ENCODE data around the gene SPATA31C1. TPM values are rescaled to one million over a fixed set of nuclear protein-coding genes. Genes with fewer than 3 reads are reported as not detected.
"Not testable (repeated sequence)": the region's sequence is repeated elsewhere in the genome, so short reads cannot be mapped to it uniquely, and the experiment has no call there.

Gene SPATA31C1
- total RNA-seq, 2 experiments from 2014 or later, result not detected

DNA sequence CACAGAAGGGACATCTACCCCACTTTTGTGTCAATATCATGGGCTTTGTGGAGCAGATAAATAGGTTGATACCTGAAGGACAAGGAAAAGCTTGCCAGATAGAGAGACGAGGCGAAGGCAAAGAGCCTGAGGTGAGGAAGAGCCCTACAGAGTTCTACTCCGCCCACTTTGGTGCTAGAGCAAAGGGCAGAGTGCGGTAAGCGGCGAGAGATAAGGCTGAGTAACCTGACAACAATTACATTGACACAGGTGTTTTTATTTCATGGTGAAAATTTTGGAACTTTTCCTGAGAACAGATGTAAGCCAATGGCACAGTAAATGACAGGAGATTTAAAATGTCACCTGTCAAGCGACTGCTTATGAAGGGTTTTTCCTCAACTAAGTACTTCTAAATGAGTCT, 16.7 kb downstream of the SPATA31C1 start:
- H3K4me3 Mint-ChIP-seq; DNase-seq; CTCF ChIA-PET; POLR2A ChIA-PET; H3K4me1 Mint-ChIP-seq; H3K27ac Mint-ChIP-seq; H3K27me3 Mint-ChIP-seq; H3K36me3 Mint-ChIP-seq (ENCODE audit: low read depth); H3K9me3 Mint-ChIP-seq: not testable (repeated sequence)

DNA sequence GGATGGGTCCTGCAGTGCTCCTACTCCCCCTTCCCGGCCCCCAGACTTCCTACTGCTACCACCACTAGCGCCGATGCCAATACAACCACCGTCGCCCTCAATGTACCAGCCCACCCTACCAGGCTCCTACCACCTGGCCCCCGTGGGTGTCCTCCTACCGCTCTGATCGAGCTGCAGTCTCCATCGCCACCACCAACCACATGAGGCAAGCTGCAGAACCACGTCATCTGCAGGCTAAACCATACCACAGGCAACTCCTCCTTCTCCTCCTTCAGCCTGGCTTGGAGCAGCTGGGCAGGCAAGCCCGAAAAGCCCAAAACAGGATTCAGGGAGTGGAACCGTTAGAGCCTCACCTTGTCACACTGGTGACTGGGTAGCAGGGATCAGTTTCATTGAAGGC, 19.6 kb downstream of the SPATA31C1 start:
- H3K4me3 Mint-ChIP-seq; H3K9me3 Mint-ChIP-seq; H3K4me1 Mint-ChIP-seq; POLR2A ChIA-PET; CTCF ChIA-PET; H3K27ac Mint-ChIP-seq; H3K27me3 Mint-ChIP-seq; DNase-seq; H3K36me3 Mint-ChIP-seq (ENCODE audit: low read depth): not testable (repeated sequence)

DNA sequence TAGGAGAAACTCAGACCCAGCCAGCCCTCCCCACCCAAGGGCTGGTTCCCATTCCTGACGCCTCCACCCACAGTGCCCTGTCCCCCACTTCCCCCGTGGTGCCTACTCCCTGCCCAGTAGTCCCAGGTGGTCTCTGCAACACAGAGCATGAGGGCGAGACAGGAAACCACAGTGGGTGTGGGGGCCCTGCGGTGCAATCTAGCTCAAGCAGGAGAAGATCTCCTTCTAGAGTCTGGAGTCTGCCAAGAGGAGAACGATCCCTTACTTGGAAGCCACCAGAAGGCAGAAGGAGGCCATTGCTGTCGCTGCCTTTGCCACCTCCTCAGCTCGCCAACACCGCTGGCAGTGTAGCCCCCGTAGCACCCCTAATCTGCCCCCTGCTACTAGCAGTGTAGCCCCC, 20.2 kb downstream of the SPATA31C1 start:
- H3K27ac Mint-ChIP-seq; H3K4me1 Mint-ChIP-seq; H3K4me3 Mint-ChIP-seq; POLR2A ChIA-PET; H3K36me3 Mint-ChIP-seq (ENCODE audit: low read depth); CTCF ChIA-PET; H3K27me3 Mint-ChIP-seq; DNase-seq; H3K9me3 Mint-ChIP-seq: not testable (repeated sequence)

DNA sequence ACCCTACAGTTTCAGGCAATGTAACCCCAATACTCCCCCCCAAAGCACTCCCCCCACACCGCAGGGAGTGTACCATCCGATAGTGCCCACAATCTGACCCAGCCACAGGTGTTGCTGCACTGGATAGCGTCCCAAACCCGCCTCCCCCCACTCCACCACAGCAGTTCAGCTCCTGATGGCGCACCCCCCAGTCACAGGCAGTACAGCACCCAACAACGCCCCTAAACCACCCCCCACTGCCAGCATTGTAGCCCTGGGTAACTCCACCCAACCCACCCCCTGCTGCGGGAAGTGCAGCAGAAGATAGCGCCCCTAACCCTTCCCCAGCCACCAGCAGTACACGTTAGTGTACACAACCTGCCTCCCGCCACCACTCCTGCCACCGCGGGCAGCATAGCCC, 20.6 kb downstream of the SPATA31C1 start:
- POLR2A ChIA-PET; H3K36me3 Mint-ChIP-seq (ENCODE audit: low read depth): not testable (repeated sequence)

DNA sequence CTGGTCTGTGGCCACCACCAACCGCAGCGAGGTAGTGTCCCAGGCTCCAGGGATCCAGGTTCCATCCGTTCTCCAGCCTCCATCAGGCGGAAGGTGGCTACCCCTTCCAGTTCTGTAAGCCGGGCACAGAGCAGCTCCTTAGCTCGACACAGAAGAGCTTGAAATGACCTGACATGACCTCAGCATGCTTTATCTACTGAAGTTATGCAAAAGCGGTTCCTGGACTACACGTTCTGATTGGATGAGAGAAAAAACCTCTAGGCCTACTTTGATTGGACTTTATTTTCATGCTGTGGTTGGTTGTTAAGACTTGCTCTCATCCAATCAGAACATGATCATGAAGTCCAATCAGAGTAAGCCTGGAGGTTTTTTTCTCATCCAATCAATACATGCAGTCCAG, 21.3 kb downstream of the SPATA31C1 start:
- H3K4me3 Mint-ChIP-seq; H3K27ac Mint-ChIP-seq; H3K4me1 Mint-ChIP-seq; H3K36me3 Mint-ChIP-seq (ENCODE audit: low read depth); H3K27me3 Mint-ChIP-seq; CTCF ChIA-PET; POLR2A ChIA-PET; DNase-seq; H3K9me3 Mint-ChIP-seq: not testable (repeated sequence)

More for the DNA sequence above, 20.6 kb downstream of the SPATA31C1 start:
- CTCF ChIA-PET, H3K4me3 Mint-ChIP-seq, H3K4me1 Mint-ChIP-seq, H3K27me3 Mint-ChIP-seq, DNase-seq, H3K27ac Mint-ChIP-seq, H3K9me3 Mint-ChIP-seq: not testable (repeated sequence)

DNA sequence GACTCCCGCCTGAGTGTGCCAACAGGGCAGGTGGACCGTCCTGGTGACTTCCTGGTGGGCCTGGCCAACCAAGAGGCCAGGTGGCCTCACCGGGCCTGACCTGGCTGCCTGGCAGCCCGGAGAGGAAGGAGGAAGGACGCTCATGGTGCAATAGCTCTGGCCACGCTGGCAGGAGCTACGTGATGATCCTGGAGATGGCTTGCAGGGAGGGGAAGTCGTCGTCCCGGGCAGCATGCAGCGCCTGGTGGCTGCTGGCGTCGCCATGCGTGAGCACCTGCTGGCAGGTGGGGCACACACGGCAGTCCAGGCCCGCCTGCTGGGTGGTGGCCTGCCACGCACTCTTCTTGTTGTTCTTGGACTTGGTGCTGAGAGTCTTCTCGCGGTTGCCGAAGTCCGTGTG, 26.3 kb downstream of the SPATA31C1 start:
- POLR2A ChIA-PET, result no interaction called here
- Mint-ChIP-seq H3K4me1 (no peaks in the 10 kb centered on the region), H3K27ac (no peak overlapping the region), H3K36me3 (ENCODE audit: low read depth) (no peaks in the 10 kb centered on the region), H3K27me3 (peaks cover 39% of the 10 kb centered on the region), H3K4me3 (no peak overlapping the region), H3K9me3 (no peaks in the 10 kb centered on the region)
- CTCF ChIA-PET, result no interaction called here
- DNase-seq, result no peak

DNA sequence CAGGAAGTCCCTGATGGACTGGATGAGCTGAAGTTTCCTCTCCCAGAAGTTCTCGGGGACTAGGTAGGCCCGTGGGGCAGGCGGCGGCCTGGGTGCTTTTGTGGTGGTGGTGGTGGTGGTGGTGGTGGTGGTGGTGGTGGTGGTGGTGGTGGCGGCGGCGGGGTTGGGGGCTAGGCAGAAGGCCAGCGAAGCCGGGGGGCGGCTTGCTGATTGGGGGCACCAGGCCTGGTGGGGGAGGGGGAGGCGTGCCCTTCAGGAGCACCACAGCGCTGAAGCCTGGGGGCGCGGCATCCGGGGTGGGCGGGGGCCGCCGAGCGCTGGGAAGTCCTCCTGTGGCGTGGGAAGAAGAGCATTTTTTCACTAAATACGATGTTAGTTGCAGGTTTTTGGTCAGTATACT, 26.9 kb downstream of the SPATA31C1 start:
- H3K9me3 Mint-ChIP-seq, result no peaks in the 10 kb centered on the region
- H3K27ac Mint-ChIP-seq, result no peak overlapping the region
- no peaks in the 10 kb centered on the region for H3K4me1 Mint-ChIP-seq
- peaks cover 41% of the 10 kb centered on the region for H3K27me3 Mint-ChIP-seq
- no peak overlapping the region for H3K4me3 Mint-ChIP-seq
- ChIA-PET POLR2A (no interaction called here), CTCF (no interaction called here)
- DNase-seq, result no peak
- H3K36me3 Mint-ChIP-seq (ENCODE audit: low read depth), result no peaks in the 10 kb centered on the region

DNA sequence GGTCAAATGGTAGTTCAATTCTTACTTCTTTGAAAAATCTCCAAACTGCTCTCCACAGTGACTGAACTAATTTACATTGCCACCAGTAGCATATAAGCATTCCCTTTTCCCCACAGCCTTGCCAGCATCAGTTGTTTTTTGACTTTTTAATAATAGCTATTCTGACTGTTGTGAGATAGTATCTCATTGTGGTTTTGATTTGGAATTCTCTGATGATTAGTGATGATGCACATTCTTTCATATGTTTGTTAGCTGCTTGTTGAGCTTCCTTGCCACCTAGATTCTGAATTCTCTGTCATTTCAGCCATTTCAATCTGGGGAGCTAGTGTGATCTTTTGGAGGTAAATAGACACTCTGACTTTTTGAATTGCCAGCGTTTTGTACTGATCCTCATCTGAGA, 32.5 kb downstream of the SPATA31C1 start:
- no peak overlapping the region for H3K27ac Mint-ChIP-seq
- no peaks in the 10 kb centered on the region for H3K36me3 Mint-ChIP-seq (ENCODE audit: low read depth)
- H3K4me1 Mint-ChIP-seq, result peaks cover 8% of the 10 kb centered on the region
- no peak for DNase-seq
- POLR2A ChIA-PET, result no interaction called here
- CTCF ChIA-PET, result interaction anchor here (0.6 to 1.5 kb wide), 5 partner anchors 29 to 796 kb away, joined by 3 to 5 read pairs (median 3); no protein-coding TSS in a partner anchor
- peaks cover 4% of the 10 kb centered on the region for H3K9me3 Mint-ChIP-seq
- peaks cover 40% of the 10 kb centered on the region for H3K27me3 Mint-ChIP-seq
- no peak overlapping the region for H3K4me3 Mint-ChIP-seq

DNA sequence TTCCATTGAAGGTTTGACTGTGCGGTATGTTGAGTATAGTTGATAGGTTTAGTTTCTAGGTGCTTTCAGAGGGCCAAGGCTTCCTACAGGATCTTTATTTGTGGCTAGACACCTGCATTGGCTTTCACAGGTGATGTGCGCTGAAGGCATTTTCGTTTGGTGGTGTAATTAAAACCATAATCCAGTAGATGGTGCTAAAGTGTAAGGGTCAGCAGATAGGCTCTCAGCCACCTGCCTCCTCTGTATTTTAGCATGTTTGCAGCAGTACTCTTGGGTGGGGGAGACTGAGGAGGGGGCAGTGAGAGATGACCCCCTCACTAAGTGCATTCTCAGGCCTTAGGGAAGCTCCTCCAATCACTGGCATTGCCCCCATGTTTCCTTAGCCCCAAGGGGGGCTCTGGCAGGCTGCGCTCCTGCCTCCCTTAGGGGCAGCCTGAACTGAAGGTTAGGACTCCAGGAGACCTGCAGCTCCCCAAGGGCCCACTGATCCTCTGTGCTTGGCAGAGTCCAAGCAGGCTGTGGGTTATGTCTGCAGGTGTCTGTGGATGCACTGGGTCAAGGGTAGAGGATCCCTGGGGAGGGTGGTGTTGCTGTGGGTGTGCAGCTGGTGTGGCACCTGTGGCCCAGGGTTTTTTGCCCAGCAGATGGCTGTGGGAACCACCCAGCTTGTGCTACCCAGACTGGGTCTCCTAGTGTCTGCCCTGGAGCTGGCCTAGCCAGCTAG, 33.2 kb downstream of the SPATA31C1 start:
- POLR2A ChIA-PET, result no interaction called here
- H3K4me1 Mint-ChIP-seq, result peaks cover 8% of the 10 kb centered on the region
- no peak overlapping the region for H3K4me3 Mint-ChIP-seq
- H3K9me3 Mint-ChIP-seq, result peaks cover 4% of the 10 kb centered on the region
- H3K36me3 Mint-ChIP-seq (ENCODE audit: low read depth), result no peaks in the 10 kb centered on the region
- CTCF ChIA-PET, result interaction anchor here (0.6 to 1.5 kb wide), 4 partner anchors 28 to 795 kb away, joined by 3 to 4 read pairs (median 3); no protein-coding TSS in a partner anchor
- H3K27ac Mint-ChIP-seq, result no peak overlapping the region
- H3K27me3 Mint-ChIP-seq, result peaks cover 38% of the 10 kb centered on the region
- no peak for DNase-seq

DNA sequence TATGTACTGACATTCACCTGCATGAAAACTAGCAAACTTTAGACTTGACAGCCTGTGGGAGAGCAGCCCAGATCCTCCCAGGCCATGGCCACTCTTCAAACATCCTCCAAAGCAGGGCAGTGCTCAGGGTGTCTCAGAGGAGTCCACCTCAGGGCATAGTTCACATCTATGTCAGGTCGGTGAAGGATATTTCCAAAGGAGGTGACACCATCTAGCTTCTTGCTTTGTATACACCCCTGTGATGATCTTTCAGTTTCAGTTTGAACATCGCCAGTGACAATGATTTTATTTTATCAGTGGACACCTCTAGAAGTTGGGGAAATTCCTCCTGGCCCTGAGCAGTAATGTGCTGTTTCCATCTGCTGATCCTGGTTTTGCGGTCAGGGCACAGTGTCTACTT, 36.5 kb downstream of the SPATA31C1 start:
- POLR2A ChIA-PET, result no interaction called here
- Mint-ChIP-seq H3K4me1 (peaks cover 8% of the 10 kb centered on the region), H3K27ac (no peak overlapping the region), H3K4me3 (no peak overlapping the region), H3K9me3 (peaks cover 4% of the 10 kb centered on the region), H3K36me3 (ENCODE audit: low read depth) (no peaks in the 10 kb centered on the region), H3K27me3 (peaks cover 23% of the 10 kb centered on the region)
- no peak for DNase-seq
- CTCF ChIA-PET, result no interaction called here

DNA sequence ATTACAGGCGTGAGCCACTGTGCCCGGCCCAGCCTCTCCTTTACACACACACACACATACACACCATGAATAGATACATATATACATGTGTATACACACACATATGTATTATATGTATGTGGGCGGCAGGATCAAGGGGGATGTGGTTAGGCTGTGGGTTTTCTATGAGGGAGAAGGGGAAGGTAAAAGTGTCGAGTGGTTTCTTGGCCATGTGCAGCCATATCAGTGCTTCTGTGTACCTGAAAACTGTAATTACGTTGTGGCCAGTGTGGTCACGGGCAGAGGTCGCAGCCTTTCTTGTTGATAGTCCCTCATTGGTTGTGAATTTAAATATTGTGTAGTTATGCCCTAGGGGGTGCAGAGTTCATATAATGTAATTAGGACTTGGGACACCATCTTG, 40.1 kb downstream of the SPATA31C1 start:
- POLR2A ChIA-PET, result no interaction called here
- H3K27me3 Mint-ChIP-seq, result peaks cover 26% of the 10 kb centered on the region
- H3K9me3 Mint-ChIP-seq, result no peaks in the 10 kb centered on the region
- H3K4me1 Mint-ChIP-seq, result peaks cover 8% of the 10 kb centered on the region
- H3K27ac Mint-ChIP-seq, result no peak overlapping the region
- no peak for DNase-seq
- CTCF ChIA-PET, result no interaction called here
- H3K4me3 Mint-ChIP-seq, result no peak overlapping the region
- H3K36me3 Mint-ChIP-seq (ENCODE audit: low read depth), result no peaks in the 10 kb centered on the region

DNA sequence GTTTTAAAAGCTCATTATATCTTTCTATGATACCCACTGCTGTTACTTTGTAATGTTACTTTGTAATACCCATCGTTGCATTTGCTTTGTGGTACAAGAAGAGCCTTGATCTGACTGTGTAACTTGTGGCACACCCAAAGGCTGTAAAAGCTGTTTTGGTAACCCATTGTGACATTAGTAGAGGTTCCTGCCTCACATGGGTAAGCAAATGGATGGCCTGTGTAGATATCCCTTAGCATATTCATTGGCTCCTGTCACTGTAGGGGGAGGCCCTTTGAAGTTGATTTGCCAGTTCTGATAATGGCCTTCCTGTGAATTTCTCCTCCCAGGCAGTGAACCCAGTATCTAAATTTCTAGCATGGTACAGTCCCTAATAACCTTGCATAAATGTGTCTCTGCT, 40.8 kb downstream of the SPATA31C1 start:
- POLR2A ChIA-PET, result no interaction called here
- H3K36me3 Mint-ChIP-seq (ENCODE audit: low read depth), result no peaks in the 10 kb centered on the region
- no peak overlapping the region for H3K27ac Mint-ChIP-seq
- no peak for DNase-seq
- H3K4me3 Mint-ChIP-seq, result no peak overlapping the region
- peaks cover 26% of the 10 kb centered on the region for H3K27me3 Mint-ChIP-seq
- CTCF ChIA-PET, result no interaction called here
- no peaks in the 10 kb centered on the region for H3K9me3 Mint-ChIP-seq
- peaks cover 8% of the 10 kb centered on the region for H3K4me1 Mint-ChIP-seq

DNA sequence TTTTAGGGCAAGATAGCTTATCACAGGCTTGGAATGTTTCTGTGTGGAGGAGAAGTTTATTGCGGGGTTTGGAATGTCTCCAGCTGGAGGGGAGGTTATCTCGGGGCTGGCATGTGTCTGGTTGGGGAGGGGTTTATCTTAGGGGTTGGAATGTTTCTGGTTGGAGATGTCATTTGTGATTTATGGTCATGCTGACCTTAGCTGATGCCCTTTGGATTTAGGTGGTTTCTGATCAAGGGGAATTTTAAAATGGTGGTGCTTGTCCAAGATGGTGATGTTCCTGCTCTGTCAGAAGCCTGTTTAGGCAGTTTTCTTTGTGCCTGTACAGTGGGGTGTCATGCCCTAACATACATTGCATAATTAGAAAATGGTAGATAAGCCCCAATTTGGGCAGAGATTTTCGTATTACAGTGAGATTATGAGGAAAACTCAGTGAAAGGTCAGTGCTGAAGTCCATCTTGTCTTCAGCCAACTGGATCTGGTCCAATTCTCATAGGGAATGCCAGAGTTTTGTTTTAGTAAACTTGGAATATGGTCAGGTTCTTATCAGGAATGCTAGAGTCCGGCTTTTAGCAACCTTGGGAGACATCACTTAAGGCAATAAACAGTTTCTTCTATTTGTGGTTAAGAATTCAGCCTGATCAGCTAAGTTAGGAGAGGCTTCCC, 42.3 kb downstream of the SPATA31C1 start:
- no peak overlapping the region for H3K27ac Mint-ChIP-seq
- DNase-seq, result no peak
- no peaks in the 10 kb centered on the region for H3K9me3 Mint-ChIP-seq
- H3K4me1 Mint-ChIP-seq, result no peaks in the 10 kb centered on the region
- no peak overlapping the region for H3K4me3 Mint-ChIP-seq
- H3K36me3 Mint-ChIP-seq (ENCODE audit: low read depth), result no peaks in the 10 kb centered on the region
- CTCF ChIA-PET, result no interaction called here
- POLR2A ChIA-PET, result no interaction called here
- H3K27me3 Mint-ChIP-seq, result peaks cover 23% of the 10 kb centered on the region

DNA sequence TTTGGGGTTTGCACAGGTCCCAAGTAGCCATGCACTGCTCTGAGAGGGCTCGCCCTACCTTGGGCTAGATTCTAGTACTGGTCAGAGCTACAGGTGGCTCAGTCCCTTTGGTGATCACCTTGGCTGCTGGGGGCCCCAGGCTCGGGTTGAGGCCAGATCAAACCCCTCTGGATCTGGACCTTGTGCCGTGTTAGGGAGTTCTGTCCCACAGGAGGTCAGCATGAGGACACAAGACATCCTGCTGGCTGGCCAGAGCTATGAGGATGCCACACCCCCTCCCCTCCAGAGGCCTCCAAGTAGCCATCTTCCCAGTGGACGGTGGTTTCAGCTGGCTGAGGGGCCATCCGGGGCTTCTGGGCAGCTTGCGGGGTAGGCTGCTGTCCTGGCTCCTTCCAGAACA, 46.0 kb downstream of the SPATA31C1 start:
- H3K27me3 Mint-ChIP-seq, result peaks cover 17% of the 10 kb centered on the region
- no peak overlapping the region for H3K4me3 Mint-ChIP-seq
- no peaks in the 10 kb centered on the region for H3K36me3 Mint-ChIP-seq (ENCODE audit: low read depth)
- CTCF ChIA-PET, result no interaction called here
- no peak overlapping the region for H3K27ac Mint-ChIP-seq
- no peaks in the 10 kb centered on the region for H3K4me1 Mint-ChIP-seq
- DNase-seq, result no peak
- H3K9me3 Mint-ChIP-seq, result no peaks in the 10 kb centered on the region
- POLR2A ChIA-PET, result interaction anchor here (1.0 kb wide), 1 partner anchor 15 kb away, joined by 3 read pairs; no protein-coding TSS in a partner anchor

Measured in activated CD4-positive, alpha-beta memory T cell treated with anti-CD3 and anti-CD28 coated beads, Interleukin-2, amount 10 ng/mL, durations not matched to agents 7 days and 5 days (primary cell).